K562 (cell line): Measurements from ENCODE around the gene ICA1. TPM values are rescaled to one million over a fixed set of nuclear protein-coding genes. Genes with fewer than 3 reads are reported as not detected.

Experiments
- ATAC-seq: fragments of 200-7000 bp; cut with Tn5 transposase; 3 replicates; pipeline ENCODE4 v1.9.1; 2020; ENCODE audit warnings: moderate library complexity
- BruUV-seq: library from RNA; stranded (reverse); fragments of 400-500 nt; replicated peaks from 2 replicates; lab custom pipeline; 2021; lab: Mats Ljungman, UMichigan
- CTCF ChIA-PET: fragments of 300-600 bp; formaldehyde crosslinking; extraction: SDS; loops from one replicate; lab custom pipeline; 2021; ENCODE audit warnings: low intra/inter-chr PET ratio; lab: Yijun Ruan, JAX
- POLR2A ChIA-PET: fragments of 300-600, 350-650 bp; sonication (Branson Sonifier 250); formaldehyde crosslinking; extraction: SDS; loops from one replicate; lab custom pipeline; 2021; ENCODE audit warnings: antibody characterized with exemption, inconsistent platforms; lab: Yijun Ruan, JAX
- DNase-seq, 4 experiments: peaks; one replicate each; pipeline versions ENCODE4 v3.0.0 to v3.0.0-alpha.2; 2011 to 2018; ENCODE audit warnings: low spot score in 3 of 4, mixed read lengths in 3 of 4; ENCODE audit errors: extremely low read depth in 1 of 4
- FAIRE-seq: peaks from 2 replicates; lab custom pipeline; 2011; peaks lifted over from hg19 to GRCh38; lab: Jason Lieb, UNC
- H2AFZ ChIP-seq: 2 replicates; pipeline ENCODE4 v1.6.0; 2011; ENCODE audit warnings: low read depth, low read length, control low read depth, inconsistent platforms
- H3K27ac ChIP-seq: fragments of 200-600 bp; 3 replicates; pipeline ENCODE4 v1.8.0; 2011; ENCODE audit warnings: low read depth, mild to moderate bottlenecking, control low read depth, inconsistent platforms, low read length, moderate library complexity, mixed read lengths; ENCODE audit errors: extremely low read depth
- H3K27me3 ChIP-seq, 2 experiments: fragments of 300-600 bp in 1 of 2; 2 replicates in 1 of 2; 3 replicates in 1 of 2; pipeline versions ENCODE4 v1.6.0 to v1.8.0; 2011; ENCODE audit warnings: inconsistent platforms in 2 of 2, low read length in 2 of 2, mild to moderate bottlenecking in 1 of 2, mixed read lengths in 1 of 2, moderate library complexity in 1 of 2; ENCODE audit not compliant: control insufficient read depth in 2 of 2, insufficient read depth in 2 of 2
- H3K36me3 ChIP-seq: fragments of 300-600 bp; 3 replicates; pipeline ENCODE4 v1.8.0; 2011; ENCODE audit warnings: mild to moderate bottlenecking, low read length, inconsistent platforms; ENCODE audit not compliant: control insufficient read depth, insufficient read depth
- H3K4me1 ChIP-seq, 2 experiments: fragments of 200-600 bp in 1 of 2; replicated peaks in 1 of 2; 2 replicates in 1 of 2; 3 replicates in 1 of 2; pipeline versions ENCODE4 v1.5.1 to v1.8.0; 2011; ENCODE audit warnings: inconsistent platforms in 2 of 2, low read length in 2 of 2, mild to moderate bottlenecking in 1 of 2, mixed read lengths in 1 of 2, moderate library complexity in 1 of 2; ENCODE audit not compliant: control insufficient read depth in 2 of 2, insufficient read depth in 2 of 2
- H3K4me2 ChIP-seq: 2 replicates; pipeline ENCODE4 v1.6.1; 2011; ENCODE audit warnings: low read length, control low read depth, inconsistent platforms, mixed read lengths; ENCODE audit not compliant: insufficient read depth
- H3K4me3 ChIP-seq: fragments of 200-600 bp; sonication (generic), shearing (Covaris generic); 2 replicates; pipeline ENCODE4 v1.5.1; 2016; ENCODE audit warnings: control low read depth, inconsistent platforms
- H3K79me2 ChIP-seq: fragments of 200-600 bp; 3 replicates; pipeline ENCODE4 v1.8.0; 2011; ENCODE audit warnings: low read length, inconsistent platforms; ENCODE audit not compliant: control insufficient read depth, insufficient read depth
- H3K9ac ChIP-seq, 2 experiments: 2 replicates each; pipeline versions ENCODE4 v1.6.0 to v1.6.1; 2011; ENCODE audit warnings: low read depth in 2 of 2, low read length in 2 of 2, control low read depth in 1 of 2, inconsistent platforms in 1 of 2, mild to moderate bottlenecking in 1 of 2, mixed read lengths in 1 of 2; ENCODE audit not compliant: insufficient read depth in 1 of 2
- H3K9me1 ChIP-seq: one replicate; pipeline ENCODE4 v1.6.0; 2011; ENCODE audit warnings: inconsistent platforms, mild to moderate bottlenecking, low read length, moderate library complexity; ENCODE audit not compliant: control insufficient read depth, insufficient read depth
- H3K9me3 ChIP-seq: replicated peaks from 2 replicates; pipeline ENCODE4 v1.5.1; 2011; ENCODE audit warnings: low read depth, low read length, inconsistent platforms; ENCODE audit not compliant: control insufficient read depth, insufficient read depth
- H4K20me1 ChIP-seq: replicated peaks from 2 replicates; pipeline ENCODE4 v1.6.1; 2011; ENCODE audit warnings: low read length, inconsistent platforms, mixed read lengths; ENCODE audit not compliant: control insufficient read depth, insufficient read depth
- ILF3 ChIP-seq: fragments of 450-650 bp; IDR thresholded peaks from 2 replicates; pipeline ENCODE4 v1.6.1; 2018; ENCODE audit warnings: antibody characterized with exemption, mild to moderate bottlenecking, moderate library complexity, borderline replicate concordance
- MIER1 ChIP-seq: fragments of 450-650 bp; IDR thresholded peaks from 2 replicates; pipeline ENCODE4 v1.6.1; 2016; ENCODE audit warnings: antibody characterized with exemption, mild to moderate bottlenecking, low read depth
- REST ChIP-seq, 2 experiments: fragments of 450-650 bp; formaldehyde crosslinking in 1 of 2; IDR thresholded peaks; 2 replicates each; pipeline versions ENCODE4 v1.4.0 to v1.6.1; 2014 to 2020; ENCODE audit warnings: mild to moderate bottlenecking in 2 of 2, borderline replicate concordance in 1 of 2, low read depth in 1 of 2
- WGBS: fragments of 100-300 bp; shearing (Covaris generic); methylation state at CpG from one replicate; pipeline ENCODE4 v1.1.6; 2016; ENCODE audit warnings: low coverage, mixed read lengths; ENCODE audit not compliant: insufficient coverage; ENCODE audit errors: missing lambda C conversion rate; 5-methylcytosine and 5-hydroxymethylcytosine counted together
- in situ Hi-C: fragments of 300-500 bp; cut with MboI; formaldehyde crosslinking; loops from 4 replicates; pipeline ENCODE4 v1.15.0; 2018; ENCODE audit warnings: inconsistent platforms, mixed read lengths
- intact Hi-C: fragments of 100-400 bp; cut with micrococcal nuclease; formaldehyde crosslinking; loops from 2 replicates; pipeline ENCODE4 v1.14.2; 2022
- polyA plus RNA-seq, 8 experiments: library from polyadenylated mRNA; depleted of rRNA in 4 of 8; stranded (reverse) in 5 of 8; unstranded in 3 of 8; fragments of >200 nt; fragmentation: Nextera tagmentation in 2 of 8; fragmentation: Illumina TruSeq in 1 of 8; extraction: Ambion mirVana in 2 of 8; extraction: Trizol in 1 of 8; gene quantifications; 2 replicates each; pipeline versions ENCODE4 v1.2.1 to v1.2.3, GENCODE V29; 2011 to 2014; ENCODE audit warnings: inconsistent platforms in 1 of 8, missing spikeins in 1 of 8
- total RNA-seq, 7 experiments: library from RNA; depleted of rRNA in 6 of 7; stranded (reverse); fragments of >200 nt in 6 of 7; fragmentation: Illumina TruSeq in 2 of 7; extraction: Trizol in 2 of 7; gene quantifications; 2 replicates each; pipeline versions ENCODE4 v1.2.1 to v1.2.3, GENCODE V29; 2011 to 2021; ENCODE audit warnings: low replicate concordance in 1 of 7

The ICA1 gene
- total and polyA plus RNA-seq, 9 of the 15 experiments (the other 6 are each of a cell fraction or from before 2014, with no cell fraction given), result 7.1 to 22.3 (median 16.4) TPM

- H3K79me2 ChIP-seq, result no peaks in the 10 kb centered on the region
- H3K27me3 ChIP-seq, result no peaks in the 10 kb centered on the region
- H2AFZ ChIP-seq, result no peak overlapping the region
- DNase-seq (no peak), FAIRE-seq (no peak), ATAC-seq (no peak)
- H3K4me3 ChIP-seq, result no peak overlapping the region
- WGBS, result 8% methylated on average over 2 of the region's 2 CpGs
- H3K27ac ChIP-seq, result no peak overlapping the region
- POLR2A ChIA-PET, result no interaction called here
- no peaks in the 10 kb centered on the region for H3K9me3 ChIP-seq
- no peaks in the 10 kb centered on the region for H4K20me1 ChIP-seq
- no peak overlapping the region for H3K4me2 ChIP-seq
- TF ChIP-seq MIER1 (peak; percentile 56; the same call in 1 of the 2 replicates), REST (IDR thresholded peaks at IDR 0.05; ENCODE audit: borderline replicate concordance) (peak; percentile 83), REST (CRISPR knock-in tag; IDR thresholded peaks at IDR 0.05; ENCODE audit: low read depth) (no peak), ILF3 (no peak)
- H3K9me1 ChIP-seq, result no peaks in the 10 kb centered on the region
- CTCF ChIA-PET, result no interaction called here
- H3K9ac ChIP-seq, result no peak overlapping the region
- H3K4me1 ChIP-seq, result peaks cover 0 to 6% of the 10 kb centered on the region in 2 experiments; a peak in 1 of 5 replicates
- intact Hi-C loops (loop anchor here (10.0 kb wide), 1 partner anchor 178 kb away; no protein-coding TSS in a partner anchor), in situ Hi-C loops (no loop called here)
- BruUV-seq, result no TSS peak
- no peaks in the 10 kb centered on the region for H3K36me3 ChIP-seq
Measured at GRCh38 chr7:8117195-8117594, 144.8 kb downstream of the ICA1 start.
